HG02852 (cell line): ENCODE data around the gene NUP98.
"Not testable (repeated sequence)": the region's sequence is repeated elsewhere in the genome, so short reads cannot be mapped to it uniquely, and the experiment has no call there.

Experiments used
- ATAC-seq: cut with Tn5 transposase; IDR thresholded peaks from one replicate; pipeline ENCODE4 v1.9.1; 2021; ENCODE audit warnings: mild to moderate bottlenecking, moderate library complexity; ENCODE audit not compliant: unreplicated experiment

The NUP98 gene

GRCh38 chr11:3645552-3645951 is 151.8 kb downstream of the NUP98 start:
- ATAC-seq = no peak

GRCh38 chr11:3644817-3645235 is 152.5 kb downstream of the NUP98 start, which contains the start of gene ART1:
TSS of gene ART1 (plus strand) at chr11:3645128. CDS start at chr11:3659214, 14,086 bp downstream.
- ATAC-seq = no peak

GRCh38 chr11:3643102-3643546 is 154.2 kb downstream of the NUP98 start:
- not testable (repeated sequence) for ATAC-seq

- ATAC-seq = no peak
Observed at GRCh38 chr11:3642071-3642951, 155.0 kb downstream of the NUP98 start.

GRCh38 chr11:3641701-3642070 is 155.7 kb downstream of the NUP98 start, which contains the start of gene ART5:
TSS of gene ART5 (minus strand) at chr11:3641992. CDS start at chr11:3641862, 130 bp downstream.
- ATAC-seq = no peak

- ATAC-seq = no peak
Observed at GRCh38 chr11:3641191-3641590, 156.2 kb downstream of the NUP98 start.

- no peak for ATAC-seq
Observed at GRCh38 chr11:3639841-3640240, 157.5 kb downstream of the NUP98 start.

GRCh38 chr11:3638513-3638912 is 158.8 kb downstream of the NUP98 start:
- ATAC-seq = no peak

- ATAC-seq = no peak
Observed at GRCh38 chr11:3637201-3637600, 160.2 kb downstream of the NUP98 start.

GRCh38 chr11:3635641-3636375 is 161.5 kb downstream of the NUP98 start:
- ATAC-seq = no peak

- no peak for ATAC-seq
Observed at GRCh38 chr11:3632070-3632660, 165.2 kb downstream of the NUP98 start.

- ATAC-seq = no peak
Observed at GRCh38 chr11:3631331-3631730, 166.0 kb downstream of the NUP98 start.

- no peak for ATAC-seq
Observed at GRCh38 chr11:3627291-3627690, 170.1 kb downstream of the NUP98 start.

GRCh38 chr11:3626250-3626960 is 170.9 kb downstream of the NUP98 start:
- ATAC-seq = no peak
